K562 (cell line): ENCODE data around the gene NSG2. TPM values are rescaled to one million over a fixed set of nuclear protein-coding genes. Genes with fewer than 3 reads are reported as not detected.

Experiments used
- ATAC-seq: fragments of 200-7000 bp; cut with Tn5 transposase; 3 replicates; pipeline ENCODE4 v1.9.1; 2020; ENCODE audit warnings: moderate library complexity
- BruUV-seq: library from RNA; stranded (reverse); fragments of 400-500 nt; replicated peaks from 2 replicates; lab custom pipeline; 2021; lab: Mats Ljungman, UMichigan
- CTCF ChIA-PET: fragments of 300-600 bp; formaldehyde crosslinking; extraction: SDS; loops from one replicate; lab custom pipeline; 2021; ENCODE audit warnings: low intra/inter-chr PET ratio; lab: Yijun Ruan, JAX
- POLR2A ChIA-PET: fragments of 300-600, 350-650 bp; sonication (Branson Sonifier 250); formaldehyde crosslinking; extraction: SDS; loops from one replicate; lab custom pipeline; 2021; ENCODE audit warnings: antibody characterized with exemption, inconsistent platforms; lab: Yijun Ruan, JAX
- DNase-seq, 4 experiments: peaks; one replicate each; pipeline versions ENCODE4 v3.0.0 to v3.0.0-alpha.2; 2011 to 2018; ENCODE audit warnings: low spot score in 3 of 4, mixed read lengths in 3 of 4; ENCODE audit errors: extremely low read depth in 1 of 4
- FAIRE-seq: peaks from 2 replicates; lab custom pipeline; 2011; peaks lifted over from hg19 to GRCh38; lab: Jason Lieb, UNC
- H2AFZ ChIP-seq: 2 replicates; pipeline ENCODE4 v1.6.0; 2011; ENCODE audit warnings: low read depth, low read length, control low read depth, inconsistent platforms
- H3K27ac ChIP-seq: fragments of 200-600 bp; 3 replicates; pipeline ENCODE4 v1.8.0; 2011; ENCODE audit warnings: low read depth, mild to moderate bottlenecking, control low read depth, inconsistent platforms, low read length, moderate library complexity, mixed read lengths; ENCODE audit errors: extremely low read depth
- H3K27me3 ChIP-seq, 2 experiments: fragments of 300-600 bp in 1 of 2; 2 replicates in 1 of 2; 3 replicates in 1 of 2; pipeline versions ENCODE4 v1.6.0 to v1.8.0; 2011; ENCODE audit warnings: inconsistent platforms in 2 of 2, low read length in 2 of 2, mild to moderate bottlenecking in 1 of 2, mixed read lengths in 1 of 2, moderate library complexity in 1 of 2; ENCODE audit not compliant: control insufficient read depth in 2 of 2, insufficient read depth in 2 of 2
- H3K36me3 ChIP-seq: fragments of 300-600 bp; 3 replicates; pipeline ENCODE4 v1.8.0; 2011; ENCODE audit warnings: mild to moderate bottlenecking, low read length, inconsistent platforms; ENCODE audit not compliant: control insufficient read depth, insufficient read depth
- H3K4me1 ChIP-seq, 2 experiments: fragments of 200-600 bp in 1 of 2; replicated peaks in 1 of 2; 2 replicates in 1 of 2; 3 replicates in 1 of 2; pipeline versions ENCODE4 v1.5.1 to v1.8.0; 2011; ENCODE audit warnings: inconsistent platforms in 2 of 2, low read length in 2 of 2, mild to moderate bottlenecking in 1 of 2, mixed read lengths in 1 of 2, moderate library complexity in 1 of 2; ENCODE audit not compliant: control insufficient read depth in 2 of 2, insufficient read depth in 2 of 2
- H3K4me2 ChIP-seq: 2 replicates; pipeline ENCODE4 v1.6.1; 2011; ENCODE audit warnings: low read length, control low read depth, inconsistent platforms, mixed read lengths; ENCODE audit not compliant: insufficient read depth
- H3K4me3 ChIP-seq: fragments of 200-600 bp; sonication (generic), shearing (Covaris generic); 2 replicates; pipeline ENCODE4 v1.5.1; 2016; ENCODE audit warnings: control low read depth, inconsistent platforms
- H3K79me2 ChIP-seq: fragments of 200-600 bp; 3 replicates; pipeline ENCODE4 v1.8.0; 2011; ENCODE audit warnings: low read length, inconsistent platforms; ENCODE audit not compliant: control insufficient read depth, insufficient read depth
- H3K9ac ChIP-seq, 2 experiments: 2 replicates each; pipeline versions ENCODE4 v1.6.0 to v1.6.1; 2011; ENCODE audit warnings: low read depth in 2 of 2, low read length in 2 of 2, control low read depth in 1 of 2, inconsistent platforms in 1 of 2, mild to moderate bottlenecking in 1 of 2, mixed read lengths in 1 of 2; ENCODE audit not compliant: insufficient read depth in 1 of 2
- H3K9me1 ChIP-seq: one replicate; pipeline ENCODE4 v1.6.0; 2011; ENCODE audit warnings: inconsistent platforms, mild to moderate bottlenecking, low read length, moderate library complexity; ENCODE audit not compliant: control insufficient read depth, insufficient read depth
- H3K9me3 ChIP-seq: replicated peaks from 2 replicates; pipeline ENCODE4 v1.5.1; 2011; ENCODE audit warnings: low read depth, low read length, inconsistent platforms; ENCODE audit not compliant: control insufficient read depth, insufficient read depth
- H4K20me1 ChIP-seq: replicated peaks from 2 replicates; pipeline ENCODE4 v1.6.1; 2011; ENCODE audit warnings: low read length, inconsistent platforms, mixed read lengths; ENCODE audit not compliant: control insufficient read depth, insufficient read depth
- ATF3 ChIP-seq, 2 experiments: fragments of 450-650 bp in 1 of 2; sonication (generic) in 1 of 2; formaldehyde crosslinking in 1 of 2; IDR thresholded peaks in 1 of 2; conservative IDR thresholded peaks in 1 of 2; 2 replicates each; pipeline versions ENCODE4 v1.6.1 to v1.8.1; 2016 to 2023; ENCODE audit warnings: mild to moderate bottlenecking in 2 of 2, moderate library complexity in 2 of 2, inconsistent platforms in 1 of 2, missing genetic modification reagents in 1 of 2
- ATF7 ChIP-seq: fragments of 450-650 bp; IDR thresholded peaks from 2 replicates; pipeline ENCODE4 v1.7.1; 2014; ENCODE audit warnings: mild to moderate bottlenecking, moderate library complexity
- CEBPG ChIP-seq, 3 experiments: fragments of 200-800 bp in 1 of 3; sonication (Bioruptor generic) in 1 of 3; sonication (generic) in 1 of 3; formaldehyde crosslinking in 1 of 3; IDR thresholded peaks in 2 of 3; conservative IDR thresholded peaks in 1 of 3; 2 replicates each; pipeline versions ENCODE4 v1.6.1 to v1.8.0; 2016 to 2022; ENCODE audit warnings: missing compliant biosample characterization in 2 of 3, missing genetic modification characterization in 2 of 3, mild to moderate bottlenecking in 1 of 3, missing genetic modification reagents in 1 of 3
- ETV6 ChIP-seq, 3 experiments: fragments of 150-350 bp in 1 of 3; sonication (generic) in 1 of 3; formaldehyde crosslinking in 1 of 3; IDR thresholded peaks; 2 replicates each; pipeline versions ENCODE4 v1.6.1 to v1.8.0; 2014 to 2022; ENCODE audit warnings: borderline replicate concordance in 2 of 3, low read depth in 2 of 3, antibody characterized with exemption in 1 of 3, low read length in 1 of 3, mild to moderate bottlenecking in 1 of 3, missing genetic modification reagents in 1 of 3
- HMGN3 ChIP-seq: IDR thresholded peaks from 2 replicates; pipeline ENCODE4 v1.6.1; 2011; ENCODE audit warnings: borderline replicate concordance, low read depth, mild to moderate bottlenecking, mixed read lengths, low read length; ENCODE audit not compliant: insufficient read length; ENCODE audit errors: extremely low read depth
- HNRNPLL ChIP-seq: fragments of 200-400 bp; formaldehyde crosslinking; IDR thresholded peaks from 2 replicates; pipeline ENCODE4 v1.6.1; 2017; ENCODE audit warnings: low read length, low read depth, mild to moderate bottlenecking; ENCODE audit not compliant: poor library complexity, severe bottlenecking
- KAT8 ChIP-seq: fragments of 450-650 bp; IDR thresholded peaks from 2 replicates; pipeline ENCODE4 v1.6.1; 2016; ENCODE audit warnings: low read depth, mild to moderate bottlenecking
- KLF13 ChIP-seq: fragments of 450-650 bp; IDR thresholded peaks from 2 replicates; pipeline ENCODE4 v1.6.1; 2016; ENCODE audit warnings: missing genetic modification characterization, low read depth, mild to moderate bottlenecking, missing compliant biosample characterization, moderate library complexity, borderline replicate concordance
- MCM3 ChIP-seq: fragments of 450-650 bp; IDR thresholded peaks from 2 replicates; pipeline ENCODE4 v1.6.1; 2016
- NR4A1 ChIP-seq, 2 experiments: fragments of 250-450 bp in 1 of 2; fragments of 450-650 bp in 1 of 2; sonication (Bioruptor Pico) in 1 of 2; IDR thresholded peaks; 2 replicates each; pipeline versions ENCODE4 v1.4.0 to v1.6.1; 2016 to 2020; ENCODE audit warnings: mild to moderate bottlenecking in 2 of 2, missing compliant biosample characterization in 1 of 2, missing genetic modification characterization in 1 of 2, moderate library complexity in 1 of 2
- PRDM10 ChIP-seq: fragments of 450-650 bp; IDR thresholded peaks from 2 replicates; pipeline ENCODE4 v1.6.1; 2018; ENCODE audit not compliant: partially characterized antibody
- RNF2 ChIP-seq: sonication (generic); IDR thresholded peaks from 2 replicates; pipeline ENCODE4 v1.6.1; 2016
- SMARCE1 ChIP-seq: fragments of 450-650 bp; IDR thresholded peaks from 2 replicates; pipeline ENCODE4 v1.7.1; 2016; ENCODE audit warnings: mild to moderate bottlenecking
- SRSF7 ChIP-seq: fragments of 200-400 bp; formaldehyde crosslinking; optimal IDR thresholded peaks from 2 replicates; pipeline ENCODE3; 2017; ENCODE audit warnings: mild to moderate bottlenecking, low read depth, low read length
- USF1 ChIP-seq: sonication (generic); formaldehyde crosslinking; IDR thresholded peaks from 2 replicates; pipeline ENCODE4 v1.9.0; 2022; ENCODE audit warnings: mild to moderate bottlenecking, missing genetic modification reagents
- WGBS: fragments of 100-300 bp; shearing (Covaris generic); methylation state at CpG from one replicate; pipeline ENCODE4 v1.1.6; 2016; ENCODE audit warnings: low coverage, mixed read lengths; ENCODE audit not compliant: insufficient coverage; ENCODE audit errors: missing lambda C conversion rate; 5-methylcytosine and 5-hydroxymethylcytosine counted together
- in situ Hi-C: fragments of 300-500 bp; cut with MboI; formaldehyde crosslinking; loops from 4 replicates; pipeline ENCODE4 v1.15.0; 2018; ENCODE audit warnings: inconsistent platforms, mixed read lengths
- intact Hi-C: fragments of 100-400 bp; cut with micrococcal nuclease; formaldehyde crosslinking; loops from 2 replicates; pipeline ENCODE4 v1.14.2; 2022
- polyA plus RNA-seq, 8 experiments: library from polyadenylated mRNA; depleted of rRNA in 4 of 8; stranded (reverse) in 5 of 8; unstranded in 3 of 8; fragments of >200 nt; fragmentation: Nextera tagmentation in 2 of 8; fragmentation: Illumina TruSeq in 1 of 8; extraction: Ambion mirVana in 2 of 8; extraction: Trizol in 1 of 8; gene quantifications; 2 replicates each; pipeline versions ENCODE4 v1.2.1 to v1.2.3, GENCODE V29; 2011 to 2014; ENCODE audit warnings: inconsistent platforms in 1 of 8, missing spikeins in 1 of 8
- total RNA-seq, 7 experiments: library from RNA; depleted of rRNA in 6 of 7; stranded (reverse); fragments of >200 nt in 6 of 7; fragmentation: Illumina TruSeq in 2 of 7; extraction: Trizol in 2 of 7; gene quantifications; 2 replicates each; pipeline versions ENCODE4 v1.2.1 to v1.2.3, GENCODE V29; 2011 to 2021; ENCODE audit warnings: low replicate concordance in 1 of 7

NSG2 gene
- total and polyA plus RNA-seq, 9 of the 15 experiments (the other 6 are each of a cell fraction or from before 2014, with no cell fraction given) = not detected

GRCh38 chr5:174074369-174074768 lies 28.9 kb downstream of the NSG2 start:
- Histone ChIP-seq H3K27me3 (peaks cover 12 to 29% of the 10 kb centered on the region in 2 experiments; a peak in 4 of 5 replicates), H3K79me2 (no peaks in the 10 kb centered on the region), H3K4me3 (no peak overlapping the region), H3K9ac (no peak overlapping the region), H3K27ac (no peak overlapping the region), H3K36me3 (no peaks in the 10 kb centered on the region), H3K4me1 (no peaks in the 10 kb centered on the region; a peak in 1 of 5 replicates), H2AFZ (no peak overlapping the region), H4K20me1 (no peaks in the 10 kb centered on the region), H3K9me1 (no peaks in the 10 kb centered on the region), H3K9me3 (no peaks in the 10 kb centered on the region), H3K4me2 (no peak overlapping the region)
- DNase-seq (no peak), FAIRE-seq (no peak), ATAC-seq (no peak)
- intact Hi-C loops = no loop called here
- WGBS = 1% methylated on average over 7 of the region's 7 CpGs
- BruUV-seq = no TSS peak
- CTCF ChIA-PET = no interaction called here
- TF ChIP-seq SRSF7 = no peak
- TF ChIP-seq PRDM10 = peak; percentile 44
- TF ChIP-seq MCM3 = no peak
- no peak for TF ChIP-seq ETV6 (IDR thresholded peaks at IDR 0.05; ENCODE audit: borderline replicate concordance in 1 of 2, low read depth in 2 of 2, low read length in 1 of 2)
- TF ChIP-seq ETV6 (CRISPR knock-in tag; IDR thresholded peaks at IDR 0.05; ENCODE audit: borderline replicate concordance) = no peak
- TF ChIP-seq HMGN3 = no peak
- no peak for TF ChIP-seq RNF2
- TF ChIP-seq ATF7 = peak; percentile 85
- TF ChIP-seq NR4A1 (CRISPR knock-in tag; IDR thresholded peaks at IDR 0.05) = no peak
- no peak for TF ChIP-seq NR4A1 (tag; IDR thresholded peaks at IDR 0.05)
- no peak for TF ChIP-seq USF1 (CRISPR knock-in tag)
- TF ChIP-seq KLF13 (tag) = no peak
- peak; percentile 83 for TF ChIP-seq ATF3 (IDR thresholded peaks at IDR 0.05)
- TF ChIP-seq ATF3 (CRISPR knock-in tag; conservative IDR thresholded peaks at IDR 0.05) = no peak
- TF ChIP-seq CEBPG (CRISPR knock-in tag; IDR thresholded peaks at IDR 0.05) = no peak
- 0 out of 4 replicates have a peak, but pooled peaks of 1 of the 2 experiments have one; percentile 20 for TF ChIP-seq CEBPG (tag; conservative IDR thresholded peaks at IDR 0.05 in 1 of 2, IDR thresholded peaks at IDR 0.05 in 1 of 2)
- no peak for TF ChIP-seq HNRNPLL
- no peak for TF ChIP-seq KAT8
- TF ChIP-seq SMARCE1 = no peak
- in situ Hi-C loops = no loop called here
- POLR2A ChIA-PET = no interaction called here
